K562 (cell line): ENCODE results near the gene STX1B. TPM values are rescaled to one million over a fixed set of nuclear protein-coding genes. Genes with fewer than 3 reads are reported as not detected.

ENCODE experiments used
- CXXC5 ChIP-seq: fragments of 250-450 bp; sonication (Bioruptor Pico); IDR thresholded peaks from 2 replicates; pipeline ENCODE4 v1.8.0; 2022; ENCODE audit warnings: inconsistent platforms, mild to moderate bottlenecking, moderate library complexity
- GMEB1 ChIP-seq: fragments of 250-450 bp; sonication (Bioruptor Pico); IDR thresholded peaks from 2 replicates; pipeline ENCODE4 v1.4.0; 2020; ENCODE audit warnings: mild to moderate bottlenecking
- HNRNPLL ChIP-seq: fragments of 200-400 bp; formaldehyde crosslinking; IDR thresholded peaks from 2 replicates; pipeline ENCODE4 v1.6.1; 2017; ENCODE audit warnings: low read length, low read depth, mild to moderate bottlenecking; ENCODE audit not compliant: poor library complexity, severe bottlenecking
- KAT7 ChIP-seq: sonication (generic); formaldehyde crosslinking; IDR thresholded peaks from 2 replicates; pipeline ENCODE4 v1.8.0; 2022; ENCODE audit warnings: missing genetic modification reagents, mild to moderate bottlenecking, borderline replicate concordance
- MAFF ChIP-seq: IDR thresholded peaks from 2 replicates; pipeline ENCODE4 v1.6.1; 2012; ENCODE audit warnings: low read length, improper control_type of control experiment
- MXI1 ChIP-seq: IDR thresholded peaks from 2 replicates; pipeline ENCODE4 v1.6.1; 2011; ENCODE audit warnings: low read depth, mild to moderate bottlenecking, improper control_type of control experiment, low read length
- SAFB2 ChIP-seq: fragments of 200-400 bp; formaldehyde crosslinking; IDR thresholded peaks from 2 replicates; pipeline ENCODE4 v1.6.1; 2018; ENCODE audit warnings: borderline replicate concordance, low read length, low read depth, moderate library complexity; ENCODE audit not compliant: severe bottlenecking
- SMARCB1 ChIP-seq: IDR thresholded peaks from 2 replicates; pipeline ENCODE4 v1.6.1; 2011; ENCODE audit warnings: improper control_type of control experiment, low read depth; ENCODE audit not compliant: insufficient read length
- ZBTB40 ChIP-seq, 2 experiments: fragments of 450-650 bp in 1 of 2; sonication (generic) in 1 of 2; formaldehyde crosslinking in 1 of 2; IDR thresholded peaks; 2 replicates each; pipeline versions ENCODE4 v1.7.1 to v1.9.0; 2016 to 2022; ENCODE audit warnings: inconsistent platforms in 1 of 2, mild to moderate bottlenecking in 1 of 2, missing genetic modification reagents in 1 of 2
- ZEB2 ChIP-seq: fragments of 450-650 bp; IDR thresholded peaks from 2 replicates; pipeline ENCODE4 v1.6.1; 2016
- polyA plus RNA-seq, 8 experiments: library from polyadenylated mRNA; depleted of rRNA in 4 of 8; stranded (reverse) in 5 of 8; unstranded in 3 of 8; fragments of >200 nt; fragmentation: Nextera tagmentation in 2 of 8; fragmentation: Illumina TruSeq in 1 of 8; extraction: Ambion mirVana in 2 of 8; extraction: Trizol in 1 of 8; gene quantifications; 2 replicates each; pipeline versions ENCODE4 v1.2.1 to v1.2.3, GENCODE V29; 2011 to 2014; ENCODE audit warnings: inconsistent platforms in 1 of 8, missing spikeins in 1 of 8
- total RNA-seq, 7 experiments: library from RNA; depleted of rRNA in 6 of 7; stranded (reverse); fragments of >200 nt in 6 of 7; fragmentation: Illumina TruSeq in 2 of 7; extraction: Trizol in 2 of 7; gene quantifications; 2 replicates each; pipeline versions ENCODE4 v1.2.1 to v1.2.3, GENCODE V29; 2011 to 2021; ENCODE audit warnings: low replicate concordance in 1 of 7
- TF ChIP-seq, protein P1 (sequence below): fragments of 450-650 bp; IDR thresholded peaks from 2 replicates; pipeline ENCODE4 v1.7.0; 2016; ENCODE audit warnings: borderline replicate concordance
- TF ChIP-seq, protein P2 (sequence below): fragments of 450-650 bp; formaldehyde crosslinking; IDR thresholded peaks from 2 replicates; pipeline ENCODE4 v1.4.0; 2020; ENCODE audit warnings: mild to moderate bottlenecking, moderate library complexity

The STX1B gene
- total and polyA plus RNA-seq, 9 of the 15 experiments (the other 6 are each of a cell fraction or from before 2014, with no cell fraction given), result 0.07 to 2.5 (median 0.86) TPM

DNA sequence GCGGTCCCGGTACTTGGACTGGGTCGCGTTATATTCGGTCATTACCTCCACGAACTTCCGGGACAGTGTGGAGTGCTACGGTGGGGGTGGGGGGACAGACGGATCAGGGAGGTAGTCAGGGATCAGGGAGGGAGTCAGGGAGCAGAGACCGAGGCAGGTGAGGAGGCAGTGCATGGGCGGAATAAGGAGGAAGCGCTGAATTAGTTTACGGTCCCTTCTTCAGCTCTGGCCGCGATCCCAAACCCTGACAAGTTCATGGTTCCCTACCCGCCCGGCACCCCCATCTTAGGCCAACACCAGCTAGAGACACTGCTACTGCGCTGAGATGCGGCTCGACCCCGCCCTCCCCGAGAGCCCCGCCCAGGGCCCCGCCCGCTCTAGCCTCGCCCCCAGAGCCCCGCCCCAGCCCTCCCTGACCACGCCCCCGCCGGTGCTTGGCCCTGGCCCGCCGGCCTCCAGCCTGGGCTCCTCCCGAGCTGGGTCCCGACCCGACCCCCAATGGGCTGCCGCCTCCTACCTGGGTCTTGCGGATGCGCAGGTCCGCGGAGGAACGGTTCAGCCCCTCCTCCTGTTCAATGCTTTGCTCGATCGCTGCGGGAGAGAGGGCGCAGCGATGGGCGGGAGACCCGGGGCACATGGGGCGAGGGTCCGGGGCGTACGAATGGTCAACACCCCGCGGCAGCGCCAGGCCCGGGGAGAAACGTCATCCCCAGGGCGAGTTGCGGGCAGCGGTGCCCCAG lies 13.3 kb downstream of the STX1B start (continued):
- no peak for TF ChIP-seq HNRNPLL
- TF ChIP-seq CXXC5 (CRISPR knock-in tag), result peak; percentile 22; the same call in 1 of the 2 replicates
- 0 out of 2 replicates have a peak, but pooled peaks have one; percentile 29 for TF ChIP-seq KAT7 (CRISPR knock-in tag)
- TF ChIP-seq, protein P1, sequence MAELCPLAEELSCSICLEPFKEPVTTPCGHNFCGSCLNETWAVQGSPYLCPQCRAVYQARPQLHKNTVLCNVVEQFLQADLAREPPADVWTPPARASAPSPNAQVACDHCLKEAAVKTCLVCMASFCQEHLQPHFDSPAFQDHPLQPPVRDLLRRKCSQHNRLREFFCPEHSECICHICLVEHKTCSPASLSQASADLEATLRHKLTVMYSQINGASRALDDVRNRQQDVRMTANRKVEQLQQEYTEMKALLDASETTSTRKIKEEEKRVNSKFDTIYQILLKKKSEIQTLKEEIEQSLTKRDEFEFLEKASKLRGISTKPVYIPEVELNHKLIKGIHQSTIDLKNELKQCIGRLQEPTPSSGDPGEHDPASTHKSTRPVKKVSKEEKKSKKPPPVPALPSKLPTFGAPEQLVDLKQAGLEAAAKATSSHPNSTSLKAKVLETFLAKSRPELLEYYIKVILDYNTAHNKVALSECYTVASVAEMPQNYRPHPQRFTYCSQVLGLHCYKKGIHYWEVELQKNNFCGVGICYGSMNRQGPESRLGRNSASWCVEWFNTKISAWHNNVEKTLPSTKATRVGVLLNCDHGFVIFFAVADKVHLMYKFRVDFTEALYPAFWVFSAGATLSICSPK, result no peak
- TF ChIP-seq, protein P2, sequence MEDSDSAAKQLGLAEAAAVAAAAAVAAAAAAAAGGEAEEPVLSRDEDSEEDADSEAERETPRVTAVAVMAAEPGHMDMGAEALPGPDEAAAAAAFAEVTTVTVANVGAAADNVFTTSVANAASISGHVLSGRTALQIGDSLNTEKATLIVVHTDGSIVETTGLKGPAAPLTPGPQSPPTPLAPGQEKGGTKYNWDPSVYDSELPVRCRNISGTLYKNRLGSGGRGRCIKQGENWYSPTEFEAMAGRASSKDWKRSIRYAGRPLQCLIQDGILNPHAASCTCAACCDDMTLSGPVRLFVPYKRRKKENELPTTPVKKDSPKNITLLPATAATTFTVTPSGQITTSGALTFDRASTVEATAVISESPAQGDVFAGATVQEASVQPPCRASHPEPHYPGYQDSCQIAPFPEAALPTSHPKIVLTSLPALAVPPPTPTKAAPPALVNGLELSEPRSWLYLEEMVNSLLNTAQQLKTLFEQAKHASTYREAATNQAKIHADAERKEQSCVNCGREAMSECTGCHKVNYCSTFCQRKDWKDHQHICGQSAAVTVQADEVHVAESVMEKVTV, result no peak
- no peak for TF ChIP-seq MAFF
- 0 out of 2 replicates have a peak, but pooled peaks have one; percentile 17 for TF ChIP-seq ZEB2
- no peak for TF ChIP-seq MXI1
- TF ChIP-seq SAFB2, result no peak
- no peak for TF ChIP-seq GMEB1
- no peak for TF ChIP-seq SMARCB1
- peak; percentile 47; the same call in 1 of the 2 replicates for TF ChIP-seq ZBTB40 (IDR thresholded peaks at IDR 0.05)
- TF ChIP-seq ZBTB40 (CRISPR knock-in tag; IDR thresholded peaks at IDR 0.05), result no peak
